ENCODE measurements around the gene AGPAT2.
"Not testable (repeated sequence)": the region's sequence is repeated elsewhere in the genome, so short reads cannot be mapped to it uniquely, and the experiment has no call there.

Gene AGPAT2

DNA sequence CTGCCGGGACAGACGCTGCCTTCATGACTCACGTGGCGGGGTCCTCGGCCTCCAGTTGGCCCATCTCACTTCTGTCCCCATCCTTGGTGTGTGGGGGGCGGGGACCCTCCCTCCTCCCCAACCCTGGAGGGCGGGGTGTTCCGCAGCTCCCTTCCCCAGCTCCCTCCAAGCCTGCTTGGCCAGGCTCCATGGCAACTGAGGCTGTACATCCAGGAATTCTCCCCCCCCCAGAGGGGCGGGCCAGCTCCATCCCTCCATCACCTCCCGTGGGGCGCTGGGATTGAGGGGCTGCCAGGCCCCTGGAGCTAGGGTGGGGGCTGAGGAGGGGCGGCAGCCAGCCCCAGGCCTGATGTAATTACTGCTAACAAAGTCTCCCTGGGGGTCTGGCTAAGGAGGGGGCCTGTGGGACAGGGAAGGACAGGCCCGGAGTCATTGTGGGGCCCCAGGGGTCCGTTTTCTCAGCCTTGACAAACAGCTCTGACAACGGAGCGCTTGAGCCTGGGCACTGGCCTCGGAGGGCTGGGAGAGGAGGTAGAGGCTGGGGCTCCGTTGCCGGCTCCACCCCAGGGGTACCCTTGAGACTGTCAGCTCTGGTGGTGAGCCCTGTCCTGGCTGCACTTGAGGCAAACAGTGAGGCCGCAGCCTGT lies 33.1 kb upstream of the AGPAT2 start:
- no peak for DNase-seq

DNA sequence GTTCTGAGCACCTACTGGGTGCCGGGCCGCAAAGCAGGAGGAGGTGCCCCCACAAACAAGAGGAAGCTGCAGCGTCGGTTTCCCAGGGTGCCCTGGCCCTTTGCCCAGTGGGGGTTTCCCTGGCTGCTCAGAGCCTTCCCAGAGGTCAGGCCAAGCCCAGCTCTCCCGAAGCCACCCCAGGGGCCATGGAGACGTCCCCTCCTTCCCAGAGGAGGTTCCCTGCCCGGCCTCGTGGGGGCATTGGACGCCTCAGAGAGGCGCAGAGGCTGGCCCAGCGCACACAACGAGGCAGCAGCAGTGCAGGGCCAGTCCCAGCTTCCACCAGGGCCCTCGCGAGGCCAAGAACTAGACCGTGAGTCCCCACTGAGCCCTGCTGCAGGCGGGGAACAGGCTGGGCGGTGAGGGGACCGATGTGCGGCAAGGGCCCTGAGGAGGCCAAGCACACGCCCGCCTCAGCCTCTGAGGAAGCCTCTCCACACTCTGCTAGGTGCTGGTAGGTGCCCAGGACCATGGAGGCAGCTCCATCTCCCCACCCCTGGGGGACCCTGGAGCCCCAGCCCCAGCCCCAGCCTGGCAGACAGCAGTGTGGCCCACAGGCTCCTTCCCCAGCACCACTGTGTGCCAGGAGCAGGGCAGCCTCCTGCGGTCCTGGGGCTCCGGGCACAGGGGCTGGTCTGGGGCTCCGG lies 32.1 kb upstream of the AGPAT2 start:
- DNase-seq, result no peak

DNA sequence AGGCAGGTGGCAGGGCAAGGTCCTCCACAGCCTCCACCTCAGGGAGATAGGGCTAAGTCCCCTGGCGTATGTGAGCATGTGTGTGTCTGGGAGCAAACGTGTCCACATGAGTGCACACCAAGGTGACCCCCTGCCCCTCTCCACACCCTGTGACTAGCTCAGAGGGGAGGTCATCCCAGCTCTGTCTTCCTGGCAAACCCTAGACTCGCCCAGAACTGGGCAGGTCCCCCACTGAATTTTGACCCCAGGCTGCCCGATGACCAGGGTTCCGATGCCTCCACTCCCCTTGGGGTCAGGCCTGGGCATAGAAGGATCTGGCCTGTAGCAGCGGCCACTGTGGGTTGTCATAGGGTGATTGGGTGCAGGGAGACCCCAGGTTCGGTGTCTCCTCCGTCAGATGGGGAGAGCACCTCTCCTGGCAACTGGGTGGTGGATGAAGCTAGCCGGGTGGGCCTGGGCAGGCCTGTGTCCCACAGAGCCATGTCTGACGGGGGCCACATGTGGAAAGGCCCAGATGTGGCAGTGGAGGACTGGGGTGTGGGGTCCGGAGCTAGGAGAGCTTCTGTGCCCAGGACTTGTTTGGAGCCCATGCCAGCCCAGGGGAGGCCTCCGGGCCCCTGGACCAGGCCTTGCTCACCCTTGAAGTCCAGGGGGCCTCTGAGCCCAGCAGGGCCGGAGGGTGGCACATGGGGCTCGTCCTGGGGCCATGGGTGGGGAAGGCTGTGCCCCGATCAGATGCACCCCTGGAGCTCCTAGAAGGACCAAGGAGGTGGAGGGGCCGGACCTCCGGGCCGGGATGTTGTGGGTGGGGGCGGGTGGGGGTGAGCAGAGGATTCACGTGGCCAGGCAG lies 31.3 kb upstream of the AGPAT2 start:
- DNase-seq, result no peak

DNA sequence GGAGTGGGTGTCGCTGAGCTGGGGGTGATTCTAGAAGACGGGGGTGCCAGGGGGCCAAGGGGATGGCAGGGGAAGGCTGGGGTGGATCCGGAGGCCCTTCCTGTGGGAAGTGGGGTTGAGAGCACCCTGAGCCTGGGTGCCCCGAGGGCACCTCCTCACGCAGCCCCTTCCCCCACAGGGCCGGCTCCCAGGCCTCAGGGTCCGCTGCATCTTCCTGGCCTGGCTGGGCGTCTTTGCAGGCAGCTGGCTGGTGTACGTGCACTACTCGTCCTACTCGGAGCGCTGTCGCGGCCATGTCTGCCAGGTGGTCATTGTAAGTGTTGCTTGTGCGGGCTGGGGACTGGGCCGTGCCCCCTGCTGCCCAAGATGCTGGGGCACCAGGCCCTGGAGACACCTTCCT lies 30.1 kb upstream of the AGPAT2 start:
- no peak for DNase-seq

DNA sequence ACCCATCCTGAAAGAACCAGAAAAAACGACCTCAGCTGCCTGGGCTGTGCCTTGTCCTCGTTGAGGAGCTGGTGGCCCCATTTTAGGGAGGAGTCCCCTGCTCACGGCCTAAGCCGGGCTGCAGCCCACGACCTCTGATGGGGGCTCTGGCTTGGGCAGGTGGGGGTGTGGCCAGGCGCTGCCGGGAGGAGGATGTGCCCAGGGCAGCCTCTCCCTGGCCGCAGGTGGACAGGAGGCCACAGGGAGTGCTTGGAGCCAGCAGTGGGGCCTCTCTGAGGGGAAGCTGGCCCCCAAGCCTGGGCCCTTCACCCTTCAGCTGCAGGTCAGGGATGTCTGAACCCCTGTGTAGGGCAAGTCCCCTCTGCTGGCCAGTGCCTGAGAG lies 27.6 kb upstream of the AGPAT2 start:
- no peak for DNase-seq

DNA sequence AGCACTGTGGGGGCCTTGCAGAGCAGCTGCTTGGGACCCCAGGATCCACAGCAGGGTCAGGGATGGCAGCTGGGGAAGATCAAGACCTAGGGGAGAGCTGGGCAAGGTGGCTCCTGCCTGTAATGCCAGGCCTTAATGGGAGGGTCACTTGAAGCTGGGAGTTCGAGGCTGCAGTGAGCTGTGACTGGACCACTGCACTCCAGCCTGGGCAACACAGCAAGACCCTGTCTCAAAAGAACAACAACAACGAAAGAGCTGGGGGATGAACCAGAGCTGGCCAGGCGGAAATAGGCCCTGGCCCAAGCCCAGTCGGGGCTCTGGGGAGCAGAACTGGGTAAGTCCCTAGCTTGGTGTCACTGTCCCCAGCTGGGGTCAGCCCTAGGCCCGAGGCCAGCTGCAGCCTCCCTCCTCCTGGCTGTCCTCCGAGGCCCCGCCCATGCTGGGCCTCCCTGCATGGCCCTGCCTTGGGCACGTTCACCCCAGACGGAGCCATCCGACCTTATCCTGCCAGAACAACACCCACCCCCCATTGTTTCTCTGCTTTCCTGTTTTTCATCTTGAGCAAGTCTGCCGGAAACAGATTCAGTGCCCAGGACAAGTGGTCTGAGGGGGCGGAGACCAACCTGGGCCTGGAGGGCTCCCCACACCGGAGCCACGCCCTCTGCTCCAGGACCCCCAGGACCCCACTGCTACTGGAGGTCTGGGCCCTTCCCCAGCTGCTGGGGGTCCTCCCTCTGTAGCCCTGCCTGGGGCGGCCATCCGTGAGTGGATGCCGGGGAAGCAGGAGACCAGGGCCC lies 27.0 kb upstream of the AGPAT2 start:
- DNase-seq, result no peak

DNA sequence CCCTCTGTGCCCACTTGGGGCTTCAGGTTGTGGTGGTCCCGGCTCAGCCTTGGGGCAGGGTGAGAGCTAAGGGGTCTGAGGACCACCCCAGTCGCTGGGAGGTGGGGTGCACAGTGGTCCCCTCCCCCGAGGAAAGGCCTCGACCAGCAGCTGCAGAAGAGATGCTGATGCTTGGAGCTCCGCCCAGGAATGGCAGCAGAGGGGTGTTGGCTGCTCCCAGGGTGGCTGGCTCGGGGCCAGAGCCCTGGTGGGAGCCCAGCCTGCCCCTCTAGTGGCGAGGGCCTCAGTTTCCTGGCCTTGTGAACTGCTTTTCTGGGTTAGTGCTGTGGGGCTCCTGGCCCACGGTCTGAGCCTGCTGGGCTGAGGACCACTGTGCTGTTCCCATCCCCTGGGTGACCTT lies 26.3 kb upstream of the AGPAT2 start:
- DNase-seq, result no peak

DNA sequence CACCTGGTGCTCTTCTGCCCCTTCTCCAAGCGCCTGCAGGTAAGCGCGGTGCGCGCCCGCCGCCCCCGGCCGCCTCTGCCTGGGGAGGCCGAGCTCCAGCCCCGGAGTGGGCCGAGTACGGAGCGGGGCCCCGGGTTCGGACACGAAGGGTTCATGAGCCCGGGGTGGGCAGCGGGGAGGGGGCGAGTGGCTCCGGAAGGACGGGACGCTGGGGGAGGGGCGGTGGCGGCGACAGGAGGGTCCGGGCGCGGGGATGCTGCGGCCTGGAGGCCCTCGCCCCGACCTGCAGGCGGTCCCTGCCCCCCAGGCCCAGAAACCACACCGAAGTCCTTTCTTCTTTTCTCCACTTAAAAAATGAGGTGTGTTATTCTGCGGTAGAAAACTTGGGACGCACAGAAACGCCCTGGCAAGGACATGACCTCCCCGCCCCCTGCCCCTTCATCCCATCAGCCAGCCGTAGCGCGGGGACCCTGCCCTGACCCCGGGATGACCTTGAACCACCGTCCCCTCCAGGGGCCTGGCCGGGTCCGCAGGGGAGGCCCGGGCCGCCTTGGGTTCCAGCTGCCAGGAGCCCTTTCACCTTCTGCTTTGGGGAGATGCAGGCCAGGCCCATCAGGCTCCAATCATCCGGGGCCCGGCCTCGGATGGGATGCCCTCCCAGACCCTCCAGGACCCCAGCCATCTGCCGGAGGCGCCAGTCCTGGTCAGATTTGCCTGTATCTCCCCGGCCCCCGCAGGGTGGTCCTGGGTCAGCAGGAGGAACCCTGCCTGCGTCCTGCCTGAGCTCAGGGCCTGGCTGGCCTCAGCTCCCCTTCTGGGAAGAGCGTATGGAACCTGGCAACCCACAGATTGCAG lies 25.7 kb upstream of the AGPAT2 start:
- no peak for DNase-seq

DNA sequence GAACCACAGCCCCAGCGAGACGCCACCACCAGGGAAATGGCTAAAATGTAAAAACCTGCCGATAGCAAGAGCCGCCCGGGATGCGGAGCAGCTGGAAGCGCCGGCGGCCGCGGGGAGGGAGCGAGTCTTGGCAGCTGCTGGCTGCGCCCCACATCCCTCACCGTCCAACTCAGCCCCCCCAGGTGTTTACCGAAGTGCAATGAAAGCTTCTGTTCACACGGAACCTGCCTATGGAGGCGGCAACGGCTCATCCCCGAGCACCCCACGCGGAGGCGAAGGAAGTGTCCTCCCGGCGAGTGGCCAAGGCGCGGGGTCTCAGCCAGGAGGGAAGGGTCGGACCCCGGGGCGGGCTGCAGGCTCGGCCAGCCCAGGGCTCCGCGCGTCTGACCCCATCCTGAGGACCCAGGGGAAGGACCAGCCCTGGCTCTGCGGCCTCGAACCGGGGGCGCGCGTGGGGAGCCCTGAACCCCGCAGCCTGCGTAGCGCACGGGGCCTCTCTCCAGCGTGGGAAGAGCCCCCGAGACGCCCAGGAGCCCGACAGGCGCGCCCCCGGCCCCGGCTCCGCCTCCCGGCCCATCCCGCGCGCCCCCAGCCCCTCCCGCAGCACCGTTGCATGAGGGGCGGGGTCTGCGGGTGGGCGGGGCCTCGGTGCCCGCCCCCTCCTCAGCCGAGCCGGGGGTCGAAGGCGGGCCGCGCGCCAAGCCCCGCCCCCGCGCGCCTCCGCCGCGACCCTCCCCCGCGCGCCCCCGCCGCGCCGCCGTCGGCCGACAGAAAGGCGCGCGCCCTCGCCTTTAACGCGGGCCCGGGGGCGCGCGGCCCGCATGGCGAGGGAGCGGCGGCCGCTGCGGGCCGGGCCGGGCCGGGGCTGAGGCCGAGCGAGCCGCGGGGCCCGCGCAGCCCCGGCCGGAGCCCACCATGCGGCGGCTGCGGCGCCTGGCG lies 24.8 kb upstream of the AGPAT2 start, which contains the start of gene DIPK1B:
Gene DIPK1B, plus strand, starts transcription at position 822 of the 939 bp plus-strand sequence. Its CDS starts 94 bp downstream, at position 916.
- DNase-seq, result peak; percentile 17

DNA sequence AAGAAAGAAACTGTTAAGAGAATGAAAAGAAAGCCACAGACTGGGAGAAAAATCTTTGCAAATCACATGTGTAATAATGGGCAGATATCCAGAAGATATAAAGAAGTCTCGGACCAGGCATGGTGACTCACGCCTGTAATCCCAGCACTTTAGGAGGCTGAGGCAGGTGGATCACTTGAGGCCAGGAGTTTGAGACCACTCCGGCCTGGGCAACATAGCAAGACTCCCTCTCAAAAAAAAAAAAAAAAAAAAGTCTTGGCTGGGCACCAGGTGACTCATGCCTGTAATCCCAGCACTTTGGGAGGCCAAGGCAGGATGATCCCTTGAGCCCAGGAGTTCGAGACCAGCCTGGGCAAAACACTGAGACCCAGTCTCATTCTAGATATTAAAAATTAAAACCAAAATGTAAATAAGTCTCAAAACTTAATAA lies 24.0 kb upstream of the AGPAT2 start:
- DNase-seq, result not testable (repeated sequence)

DNA sequence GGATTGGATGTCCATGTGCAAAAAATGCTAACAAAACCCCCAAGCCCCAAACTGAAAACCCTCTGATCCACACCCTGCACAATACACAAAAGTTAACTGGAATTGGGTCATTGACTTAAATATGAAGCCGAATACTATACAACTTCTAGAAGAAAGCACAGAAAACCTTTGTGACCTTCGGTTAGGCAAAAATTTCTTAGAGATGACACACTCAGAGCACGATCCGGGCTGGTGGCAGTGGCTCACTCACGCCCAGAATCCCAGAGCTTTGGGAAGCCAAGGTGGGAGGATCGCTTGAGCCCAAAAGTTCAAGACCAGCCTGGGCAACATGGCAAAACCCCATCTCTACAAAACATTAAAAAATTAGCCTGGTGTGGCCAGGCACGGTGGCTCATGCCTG lies 23.3 kb upstream of the AGPAT2 start:
- no peak for DNase-seq

DNA sequence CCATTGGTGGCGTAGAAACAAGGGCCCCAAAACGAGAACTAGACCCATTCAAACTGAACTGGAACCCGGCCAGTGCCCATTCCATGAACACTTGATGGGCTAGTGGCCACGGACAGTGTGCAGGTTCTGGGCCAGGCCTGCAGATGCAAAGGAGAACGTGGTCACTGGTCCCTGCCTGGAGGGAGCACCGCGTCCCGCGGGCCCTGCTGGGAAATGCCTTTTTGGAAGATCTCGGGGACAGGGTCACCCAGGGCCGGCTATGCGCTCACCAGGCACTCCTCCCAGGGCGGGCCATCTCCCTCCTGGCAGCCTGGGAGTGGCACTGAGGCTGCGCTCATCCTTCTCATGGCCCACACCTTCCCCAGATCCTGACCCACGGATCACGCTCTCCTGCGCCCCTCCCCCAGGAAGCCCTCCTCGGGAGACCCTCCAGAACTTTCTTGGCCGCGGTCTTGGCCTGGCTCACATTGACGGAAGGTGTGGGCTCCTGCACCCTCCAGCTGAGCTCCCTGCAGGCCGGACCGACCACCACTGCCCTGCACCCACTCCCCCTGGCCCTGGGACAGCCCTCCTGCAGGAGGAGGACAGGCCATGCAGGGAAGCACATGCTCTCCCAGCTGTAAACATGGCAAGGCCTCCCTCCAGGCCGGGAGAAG lies 22.3 kb upstream of the AGPAT2 start:
- DNase-seq, result no peak

DNA sequence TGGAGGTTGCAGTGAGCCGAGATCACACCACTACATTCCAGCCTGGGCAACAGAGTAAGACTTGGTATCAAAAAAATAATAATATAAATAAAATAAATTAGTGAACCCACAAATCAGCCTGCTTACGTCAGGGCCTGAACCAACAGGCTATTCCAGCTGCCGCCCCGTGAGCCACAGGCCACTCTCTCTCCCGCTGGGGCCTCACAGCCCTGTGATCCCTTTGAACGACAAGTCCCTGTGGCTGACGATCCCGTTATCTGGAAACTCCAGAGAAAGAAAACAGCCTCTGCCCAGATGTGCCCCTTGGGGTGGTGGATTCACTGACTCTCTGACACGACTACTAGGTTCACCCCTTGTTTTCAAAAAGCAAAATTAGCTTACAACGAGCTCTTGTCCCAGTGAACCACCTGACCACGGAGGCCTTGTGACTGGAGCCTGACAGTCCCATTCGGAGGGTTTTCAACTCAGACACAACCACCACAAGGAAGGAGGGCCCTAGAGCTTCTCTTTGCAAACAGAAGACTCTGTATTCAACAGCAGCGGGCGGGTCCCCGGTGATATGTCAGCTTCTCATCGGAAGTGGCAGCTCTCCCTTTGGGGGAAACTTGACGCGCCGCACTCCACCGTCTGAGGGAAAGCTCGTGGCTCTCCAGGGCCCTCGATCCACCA lies 20.7 kb upstream of the AGPAT2 start:
- DNase-seq, result no peak

DNA sequence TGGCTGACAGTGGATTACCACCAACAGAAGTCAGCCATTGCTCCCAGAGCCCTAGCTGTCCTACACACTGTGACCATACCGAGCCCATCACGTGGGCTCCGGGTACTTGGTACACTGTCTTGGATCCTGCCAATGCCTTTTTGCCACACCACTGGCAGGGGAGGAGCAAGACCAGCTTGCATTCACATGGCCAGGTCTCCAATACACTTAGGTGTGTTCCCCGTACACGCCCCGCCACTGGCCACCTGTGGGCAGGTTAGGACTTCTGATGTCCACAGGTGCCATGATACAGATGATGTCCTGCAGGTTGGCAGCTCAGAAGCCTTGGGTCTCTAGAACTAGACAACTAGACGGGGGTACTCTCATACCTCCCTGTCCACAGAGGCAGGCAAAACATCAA lies 19.8 kb upstream of the AGPAT2 start:
- DNase-seq, result no peak

DNA sequence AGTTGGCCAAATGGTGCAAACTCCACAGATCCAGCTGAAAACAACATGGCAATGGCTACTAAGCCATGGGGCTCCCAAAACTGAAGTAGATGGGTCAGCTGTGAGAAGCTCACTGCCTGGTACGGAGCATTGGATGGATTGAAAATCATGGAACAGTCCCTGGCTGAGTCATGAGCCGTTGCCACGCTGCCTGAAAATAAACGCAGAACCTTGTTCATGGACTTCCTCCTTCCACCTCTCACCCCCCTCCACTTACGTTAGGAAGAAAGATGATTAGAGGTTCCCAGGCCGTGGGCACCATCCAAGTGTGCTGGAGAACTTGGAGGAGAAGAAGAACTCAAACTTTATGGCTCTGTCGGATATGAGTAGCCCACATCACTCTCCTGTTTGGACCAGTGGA lies 18.3 kb upstream of the AGPAT2 start:
- DNase-seq, result no peak

DNA sequence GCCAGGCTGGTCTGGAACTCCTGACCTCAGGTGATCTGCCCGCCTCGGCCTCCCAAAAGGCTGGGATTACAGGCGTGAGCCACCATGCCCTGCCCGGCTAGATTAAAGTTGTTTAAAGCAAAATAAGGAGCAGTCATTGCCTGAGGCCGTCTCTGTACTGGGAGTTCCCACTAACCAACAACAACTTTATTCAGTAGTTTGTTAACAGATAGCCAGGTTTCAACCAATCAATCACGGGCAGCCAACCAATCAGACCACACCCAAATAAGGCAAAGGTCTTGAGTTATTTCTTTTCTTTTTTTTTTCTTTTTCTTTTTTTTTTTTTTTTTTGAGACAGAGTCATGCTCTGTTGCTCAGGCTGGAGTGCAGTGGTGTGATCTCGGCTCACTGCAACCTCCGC lies 17.5 kb upstream of the AGPAT2 start:
- DNase-seq, result not testable (repeated sequence)

DNA sequence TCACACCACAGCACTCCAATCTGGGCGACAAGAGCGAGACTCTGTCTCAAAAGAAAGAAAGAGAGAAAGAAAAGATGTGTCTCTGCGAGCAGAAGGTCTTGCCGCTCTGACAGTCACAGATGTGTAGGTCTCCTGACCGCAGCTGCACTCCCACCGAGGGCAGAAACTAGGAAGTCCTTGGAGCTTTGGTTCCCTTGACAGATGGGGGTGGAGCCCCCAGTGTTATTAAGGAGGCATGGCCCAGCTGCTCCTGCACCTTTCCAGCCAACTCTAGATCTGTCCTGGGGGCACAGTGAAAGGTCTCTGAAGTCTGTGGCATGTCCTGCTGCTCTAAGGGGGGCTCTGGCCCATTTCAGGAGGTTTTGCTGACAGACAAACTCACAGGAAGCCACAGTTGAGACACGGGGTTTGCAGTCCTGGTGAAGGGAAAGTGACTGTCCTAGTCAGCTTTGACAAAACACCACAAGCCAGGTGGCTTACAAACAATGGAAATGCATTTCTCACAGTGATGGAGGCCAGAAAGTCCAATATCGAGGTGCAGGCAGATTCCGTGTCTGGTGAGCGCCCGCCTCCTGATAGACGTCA lies 16.1 kb upstream of the AGPAT2 start:
- DNase-seq, result no peak

DNA sequence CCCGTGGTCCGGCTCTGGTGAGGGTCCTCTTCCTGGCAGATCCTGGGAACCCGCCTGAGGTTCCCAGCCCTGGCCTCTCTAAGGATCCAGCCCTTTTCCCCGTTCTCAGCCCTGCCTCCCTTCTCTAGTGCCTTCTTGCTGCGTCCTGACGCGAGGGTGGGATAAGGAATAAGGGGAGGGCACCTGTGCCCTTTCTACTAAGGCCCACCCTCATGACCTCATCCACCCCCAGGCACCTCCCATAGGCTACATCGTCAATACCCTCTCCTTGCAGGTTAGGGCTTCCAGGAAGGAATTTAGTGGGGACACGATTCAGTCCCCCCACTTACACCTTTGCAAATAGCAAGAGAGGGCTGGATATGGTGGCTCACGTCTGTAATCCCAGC lies 14.4 kb upstream of the AGPAT2 start:
- no peak for DNase-seq

DNA sequence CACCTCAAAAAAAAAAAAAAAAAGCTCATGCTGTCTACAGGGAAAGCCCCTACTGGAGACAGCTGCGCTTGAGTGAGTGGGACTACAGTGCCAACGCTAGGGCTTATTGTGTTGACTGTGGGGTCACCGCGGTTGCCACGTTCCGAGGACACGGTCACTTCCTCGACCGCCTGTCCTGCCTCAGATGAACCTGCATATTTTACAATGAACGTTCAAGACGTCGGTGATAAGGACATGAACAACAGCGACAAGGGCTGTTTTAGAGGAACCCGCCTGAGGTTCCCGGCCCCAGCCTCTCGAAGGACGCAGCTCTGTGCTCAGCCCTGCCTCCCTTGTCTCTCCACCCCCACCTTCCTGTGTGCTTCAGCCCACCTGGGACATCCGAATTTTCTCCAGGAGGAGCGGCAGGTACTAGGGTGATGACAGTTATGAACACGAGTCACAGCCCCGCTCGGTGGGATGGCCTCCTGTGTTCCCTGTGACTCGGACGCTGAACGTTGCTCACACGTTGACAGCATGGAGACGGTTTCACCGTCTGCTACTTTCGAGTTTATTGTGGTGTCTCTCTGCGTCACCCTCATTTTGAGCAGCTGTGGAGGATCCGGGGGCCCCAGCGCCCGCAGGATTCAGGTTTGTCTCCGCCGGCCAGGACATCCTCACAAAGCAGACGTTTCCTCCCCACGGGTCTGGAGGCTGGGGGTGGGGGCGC lies 13.9 kb upstream of the AGPAT2 start:
- DNase-seq, result no peak

Measured in NCI-H1694 treated with DMSO at 0.1 percent for 48 hours (cell line).